GM19328 (cell line): ENCODE data around the gene MRPL42.
"Not testable (repeated sequence)": the region's sequence is repeated elsewhere in the genome, so short reads cannot be mapped to it uniquely, and the experiment has no call there.

Experiments
- ATAC-seq: cut with Tn5 transposase; IDR thresholded peaks from one replicate; pipeline ENCODE4 v1.9.1; 2021; ENCODE audit warnings: mild to moderate bottlenecking, moderate library complexity; ENCODE audit not compliant: unreplicated experiment

MRPL42 gene

DNA sequence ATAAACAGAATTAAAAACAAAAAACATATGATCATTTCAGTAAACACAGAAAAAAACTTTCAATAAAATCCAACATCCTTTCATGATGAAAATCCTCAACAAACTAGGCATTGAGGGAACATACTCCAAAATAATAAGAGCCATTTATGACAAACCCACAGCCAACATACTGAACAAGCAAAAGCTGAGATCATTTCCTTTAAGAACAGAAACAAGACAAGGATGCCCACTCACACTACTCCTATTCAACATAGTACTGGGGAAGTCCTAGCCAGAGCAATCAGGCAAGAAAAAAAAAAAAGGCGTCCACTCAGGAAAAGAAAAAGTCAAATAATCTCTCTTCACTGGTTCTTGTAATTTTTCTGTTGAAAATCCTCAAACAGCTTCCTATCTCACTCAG, 30.1 kb downstream of the MRPL42 start:
- no peak for ATAC-seq

DNA sequence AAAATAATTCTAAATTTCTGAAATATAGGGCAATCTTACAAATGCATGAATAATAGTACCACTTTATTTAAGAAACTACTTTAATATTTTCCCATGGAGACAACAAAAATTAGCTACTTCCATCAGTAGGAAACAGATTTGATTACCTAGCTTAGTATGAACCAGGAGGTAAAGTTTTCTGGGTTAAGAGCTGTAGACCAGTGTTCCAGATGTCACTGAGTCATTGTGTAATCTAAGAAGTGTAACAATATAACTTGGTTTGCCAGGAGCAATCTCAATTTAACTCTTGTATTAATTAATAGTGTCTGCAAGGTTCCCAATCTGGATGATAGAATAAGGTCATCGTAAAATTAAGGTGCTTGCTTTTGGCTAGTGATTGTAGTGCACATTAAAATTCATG, 31.5 kb downstream of the MRPL42 start:
- ATAC-seq, result not testable (repeated sequence)

DNA sequence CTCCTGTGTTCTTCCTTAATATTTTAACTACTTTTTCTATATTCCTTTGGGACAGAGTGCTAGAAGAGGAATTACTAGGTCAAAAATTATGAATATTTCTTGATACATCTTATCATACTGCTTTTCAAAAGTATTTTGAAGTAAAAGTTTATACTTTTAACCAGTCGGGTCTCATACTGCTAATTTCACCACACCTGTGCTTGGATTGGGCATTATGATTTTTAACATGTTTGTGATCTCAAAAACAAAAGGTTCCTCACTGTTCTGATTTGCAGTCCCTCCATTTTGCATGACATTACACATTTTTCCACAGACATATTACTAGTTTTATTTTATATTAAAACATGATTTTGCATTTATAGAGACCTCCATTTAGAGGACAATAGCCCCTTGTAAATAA, 32.9 kb downstream of the MRPL42 start:
- ATAC-seq, result no peak

GRCh38 chr12:93500667-93501066, 33.4 kb downstream of the MRPL42 start:
- no peak for ATAC-seq

DNA sequence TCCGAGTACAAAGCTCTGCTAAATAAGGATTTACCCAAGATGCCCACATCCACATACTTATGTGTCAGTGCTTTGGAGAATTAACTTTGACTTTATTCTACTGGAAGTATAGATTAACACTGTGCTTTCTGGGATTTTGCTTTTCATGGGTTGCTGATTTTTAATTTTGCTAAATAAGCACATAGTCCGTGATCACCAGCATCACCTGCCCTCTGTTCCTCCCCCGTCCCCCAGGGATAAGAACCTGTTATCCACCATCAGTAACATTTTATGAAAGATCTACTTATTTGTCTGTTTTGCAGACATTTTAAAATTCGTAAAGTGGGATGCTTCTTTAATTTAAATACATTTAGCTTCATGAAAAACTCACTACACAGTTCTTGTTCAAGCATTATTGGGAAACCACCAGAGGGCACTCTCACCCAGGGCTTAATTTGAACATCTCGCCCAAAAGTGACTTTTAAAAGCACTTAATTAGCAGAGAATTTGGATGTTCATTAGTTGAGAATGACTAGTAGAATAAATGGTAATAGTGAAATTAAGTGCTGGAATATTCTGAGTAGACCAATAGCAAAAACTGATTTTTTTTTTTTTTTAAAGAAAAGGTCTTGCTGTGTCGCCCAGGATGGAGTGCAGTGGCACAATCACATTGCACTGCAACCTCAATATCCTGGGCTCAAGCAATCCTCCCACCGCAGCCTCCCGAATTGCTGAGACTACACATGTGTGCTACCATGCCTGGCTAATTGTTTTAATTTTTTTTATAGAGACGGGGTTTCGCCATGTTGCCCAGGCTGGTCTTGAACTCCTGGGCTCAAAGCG, 35.7 kb downstream of the MRPL42 start:
- ATAC-seq, result no peak

GRCh38 chr12:93507165-93507564, 39.9 kb downstream of the MRPL42 start:
- ATAC-seq, result no peak

- ATAC-seq, result no peak
Measured at GRCh38 chr12:93509506-93509905, 42.2 kb downstream of the MRPL42 start.

DNA sequence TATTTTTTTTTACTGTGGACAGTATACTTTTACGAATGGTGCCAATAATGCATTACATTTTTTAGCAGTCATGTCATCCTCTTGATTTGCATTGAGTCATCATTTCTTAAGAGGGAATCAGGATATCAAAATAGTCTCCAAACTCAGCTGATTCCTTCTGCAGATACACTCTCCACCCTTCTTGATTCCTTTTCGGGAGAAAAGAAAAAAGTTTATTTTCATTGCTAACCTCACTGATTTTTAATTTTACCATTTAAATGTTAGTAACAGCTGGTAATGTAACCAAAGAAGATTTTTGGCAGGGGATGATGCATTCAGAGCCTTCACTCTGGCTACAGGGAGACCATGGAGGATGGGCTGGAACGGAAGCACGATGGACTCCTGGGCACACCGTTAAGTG, 47.5 kb downstream of the MRPL42 start:
- ATAC-seq, result no peak

DNA sequence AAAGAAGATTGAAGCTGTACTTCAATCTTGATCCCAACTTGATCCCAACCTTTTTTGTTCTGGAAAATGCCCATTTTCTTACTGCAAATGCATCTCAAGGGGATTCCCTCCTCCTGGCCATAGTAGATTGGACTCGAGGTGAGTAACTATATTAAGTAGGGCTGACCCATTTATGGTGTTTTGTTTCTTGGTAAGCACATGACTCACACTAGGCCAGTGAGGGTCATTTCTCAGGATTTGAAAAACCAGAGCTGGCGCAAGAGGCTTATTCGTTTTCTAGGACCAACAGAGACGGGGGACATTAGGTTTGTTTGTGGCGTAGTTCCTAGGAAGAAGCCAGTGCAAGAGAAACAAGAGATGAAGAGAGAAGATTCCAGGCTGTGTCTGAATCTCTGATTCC, 51.4 kb downstream of the MRPL42 start:
- ATAC-seq, result no peak

- ATAC-seq, result no peak
Measured at GRCh38 chr12:93519859-93520258, 52.5 kb downstream of the MRPL42 start.

DNA sequence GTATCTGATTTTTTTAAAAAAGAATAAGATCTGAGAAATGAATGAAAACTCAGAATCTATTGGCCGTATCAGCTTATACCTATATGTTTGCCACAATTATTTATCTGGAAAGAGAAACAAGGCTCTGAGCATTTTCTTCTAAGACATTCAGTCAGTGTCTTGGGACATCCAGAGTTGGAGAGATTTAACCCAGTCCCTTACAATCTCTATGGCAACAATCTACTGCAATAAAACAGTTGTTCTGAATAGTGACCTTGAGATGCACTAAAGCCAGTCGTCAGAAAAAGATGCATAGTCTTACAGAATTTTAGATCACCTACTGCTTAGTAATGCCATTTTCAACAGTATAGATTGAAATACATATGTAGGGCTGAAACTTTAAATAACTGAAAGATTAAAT, 53.1 kb downstream of the MRPL42 start:
- no peak for ATAC-seq

GRCh38 chr12:93521225-93522080, 54.1 kb downstream of the MRPL42 start:
- no peak for ATAC-seq

GRCh38 chr12:93524386-93525133, 57.2 kb downstream of the MRPL42 start:
- ATAC-seq, result no peak

DNA sequence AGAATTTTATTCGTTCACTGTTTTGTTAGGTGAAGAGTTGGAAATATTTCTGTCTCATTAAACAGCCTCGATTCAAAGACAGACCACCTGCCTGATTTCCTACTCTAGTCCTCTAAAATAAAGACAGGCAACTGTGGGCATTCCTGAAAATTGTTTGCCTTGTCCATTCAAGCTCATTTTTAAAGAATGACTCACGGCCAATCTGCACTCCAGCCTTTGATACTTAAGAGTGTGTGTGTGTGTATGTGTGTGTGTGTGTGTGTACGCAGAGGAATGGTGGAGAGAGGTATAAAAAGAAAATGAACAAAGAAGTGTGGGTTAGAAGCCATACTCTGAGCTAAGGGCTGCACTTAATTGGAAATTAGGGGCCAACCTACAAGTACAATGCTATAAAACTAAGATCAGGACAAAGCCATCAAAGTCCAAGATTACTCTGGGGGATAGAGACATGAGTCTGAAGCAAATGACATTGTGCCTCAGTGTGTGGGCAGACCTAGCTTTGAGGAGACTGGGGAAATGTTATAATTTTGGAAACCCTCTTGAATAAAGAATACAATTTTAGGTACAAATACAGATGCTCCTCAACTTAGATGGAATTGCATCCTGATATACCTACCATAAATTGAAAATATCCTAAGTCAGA, 59.6 kb downstream of the MRPL42 start:
- no peak for ATAC-seq

DNA sequence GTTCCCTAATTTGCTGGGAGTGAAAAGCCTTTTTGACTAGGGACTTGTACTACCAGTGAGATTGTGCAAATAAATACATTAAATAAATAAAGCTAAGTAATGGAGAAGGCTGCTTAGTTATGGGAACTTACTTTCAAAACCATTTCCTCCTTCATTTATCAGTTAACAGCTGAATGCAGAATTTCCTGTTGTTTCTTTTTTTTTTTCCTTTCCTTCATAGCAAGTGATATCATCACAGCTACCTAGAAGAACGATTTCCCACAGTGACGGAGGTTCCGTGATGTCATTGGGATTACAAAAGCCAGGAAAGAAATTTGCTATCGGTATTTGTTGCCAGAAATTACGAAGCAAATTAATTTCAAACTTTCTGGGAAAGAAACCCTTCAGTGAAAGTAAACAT, 63.0 kb downstream of the MRPL42 start:
- no peak for ATAC-seq

DNA sequence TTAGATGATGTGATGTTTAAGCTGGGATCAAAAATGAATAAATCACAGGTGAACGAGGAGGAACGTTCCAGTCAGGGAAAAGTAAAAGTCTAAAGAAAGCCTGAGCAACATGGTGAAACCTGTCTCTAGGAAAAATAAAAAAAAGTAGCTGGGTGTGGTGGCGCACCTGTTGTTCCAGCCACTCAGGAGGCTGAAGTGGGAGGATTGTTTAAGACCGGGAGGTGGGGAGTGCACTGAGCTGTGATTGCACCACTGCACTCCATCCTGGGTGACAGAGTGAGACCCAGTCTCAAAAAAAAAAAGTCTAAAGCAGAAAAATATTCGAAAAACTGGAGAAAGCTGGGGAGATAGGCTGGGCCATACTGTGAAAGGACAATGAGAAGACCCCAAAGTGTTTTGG, 66.0 kb downstream of the MRPL42 start:
- ATAC-seq, result no peak

DNA sequence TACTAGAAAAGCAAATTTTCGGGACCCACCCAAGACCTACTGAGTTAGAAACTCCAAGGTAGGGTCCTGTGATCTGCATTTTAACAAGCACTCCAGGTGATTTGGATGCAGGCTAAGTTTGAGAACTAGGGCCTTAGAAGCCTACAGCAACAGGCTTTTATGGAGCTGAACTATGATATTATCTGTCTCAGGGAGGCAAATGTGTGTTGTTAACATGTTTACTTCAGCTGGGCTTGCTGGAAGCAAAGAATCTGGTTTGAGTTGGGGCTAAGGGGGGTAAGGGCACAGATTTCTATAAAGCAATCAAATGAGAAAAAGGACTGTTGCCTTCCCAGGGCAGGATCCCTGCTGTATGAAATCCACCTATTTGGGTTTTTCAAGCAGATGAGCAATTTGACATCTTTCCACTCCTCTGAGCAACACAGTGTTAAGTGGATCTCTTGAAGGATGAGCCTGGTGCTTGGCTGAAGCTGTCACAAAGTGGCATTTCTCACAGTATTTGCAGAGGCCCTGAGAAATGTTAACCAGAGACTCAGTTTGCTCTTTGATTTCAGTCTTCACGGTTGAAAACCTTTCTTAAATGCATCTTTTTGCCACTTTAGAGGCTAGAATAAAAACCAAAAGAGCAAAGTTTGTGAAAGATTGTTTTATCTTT, 68.9 kb downstream of the MRPL42 start:
- ATAC-seq, result no peak

DNA sequence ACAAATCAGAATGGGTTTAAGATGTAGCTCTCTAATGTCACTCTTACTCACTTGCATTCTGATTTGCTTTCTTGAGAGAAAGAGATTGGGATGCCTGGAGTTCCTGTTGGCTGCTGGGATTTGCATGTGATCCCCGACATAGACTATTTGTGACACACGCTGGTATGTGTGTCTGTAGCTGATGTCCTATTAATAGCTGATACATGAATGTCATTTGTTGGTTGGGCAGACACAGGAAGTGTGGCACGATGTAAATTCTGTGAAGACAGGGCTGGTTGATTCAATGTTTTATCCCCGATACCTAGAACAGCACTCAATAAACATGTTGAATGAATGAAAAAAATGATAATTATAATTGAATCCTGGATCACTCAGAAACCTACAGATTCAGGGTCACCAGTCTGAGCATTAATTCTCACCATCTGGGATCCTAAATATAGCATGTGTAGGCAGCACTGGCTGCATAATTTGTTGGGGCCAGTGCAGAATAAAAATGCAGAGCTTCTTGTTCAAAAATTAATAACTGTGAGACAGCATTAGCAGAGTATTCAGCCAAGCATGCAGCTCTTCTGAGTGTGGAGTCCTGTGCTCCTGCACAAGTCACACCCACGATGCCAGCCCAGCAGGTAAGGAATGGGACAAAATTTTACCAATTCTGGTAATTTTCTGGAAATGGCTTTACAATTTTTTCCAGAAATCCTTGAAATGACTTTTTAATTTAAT, 69.6 kb downstream of the MRPL42 start:
- peak; percentile 88 for ATAC-seq

- no peak for ATAC-seq
Measured at GRCh38 chr12:93537769-93538168, 70.5 kb downstream of the MRPL42 start.

- ATAC-seq, result no peak
Measured at GRCh38 chr12:93539821-93540220, 72.5 kb downstream of the MRPL42 start.
